Uterus (tissue), 4 donors: ENCODE results near the gene TRIM66. TPM values are rescaled to one million over a fixed set of nuclear protein-coding genes. Genes with fewer than 3 reads are reported as not detected.
A peak's percentile ranks its signal among the peaks of the same experiment; 100 is the strongest.

Experiments used
- DNase-seq, 2 donors: peaks; one replicate each; pipeline ENCODE4 v3.0.0-alpha.2; 2019 to 2020
- H3K27ac ChIP-seq, 2 donors: fragments of 200-600 bp; sonication (generic); 1 replicate in 1 of 2; 2 replicates in 1 of 2; pipeline ENCODE4 v1.5.1; 2016 to 2018
- H3K27me3 ChIP-seq, 2 donors: fragments of 200-600 bp; sonication (generic); one replicate each; pipeline ENCODE4 v1.5.1; 2018 to 2019; ENCODE audit warnings: control low read depth in 1 of 2
- H3K36me3 ChIP-seq, 2 donors: fragments of 200-600 bp; sonication (generic); one replicate each; pipeline ENCODE4 v1.5.1; 2019; ENCODE audit warnings: control low read depth in 1 of 2
- H3K4me1 ChIP-seq, 2 donors: fragments of 200-600 bp; sonication (generic); one replicate each; pipeline ENCODE4 v1.5.1; 2018 to 2019; ENCODE audit warnings: control low read depth in 1 of 2
- H3K4me3 ChIP-seq, 2 donors: fragments of 200-600 bp; sonication (generic); 1 replicate in 1 of 2; 2 replicates in 1 of 2; pipeline ENCODE4 v1.5.1; 2018 to 2019; ENCODE audit warnings: mild to moderate bottlenecking in 1 of 2
- H3K9me3 ChIP-seq, 2 donors: fragments of 200-600 bp; sonication (generic); one replicate each; pipeline ENCODE4 v1.5.1; 2019; ENCODE audit warnings: control low read depth in 1 of 2
- POLR2A ChIP-seq, 2 donors: fragments of 450-650 bp; IDR thresholded peaks; one replicate each; pipeline ENCODE4 v1.6.1; 2016; ENCODE audit warnings: antibody characterized with exemption in 2 of 2, mild to moderate bottlenecking in 1 of 2, moderate library complexity in 1 of 2
- intact Hi-C: fragments of 100-400 bp; cut with DNase I; formaldehyde crosslinking; loops from one replicate; pipeline ENCODE4 v1.15.1; 2023; ENCODE audit warnings: low total_unique reads
- small RNA-seq: library from RNA; depleted of rRNA; stranded (forward); fragments of <200 nt; gene quantifications from one replicate; pipeline ENCODE3, GENCODE V24; 2016
- total RNA-seq, 4 donors: library from RNA; depleted of rRNA in 3 of 4; stranded (reverse); fragments of >200 nt in 3 of 4; gene quantifications; one replicate each; pipeline versions ENCODE4 v1.1.0 to v1.2.4, GENCODE V29; 2014 to 2023
- TF ChIP-seq, protein P1 (sequence below), 4 experiments: fragments of 200-600 bp in 2 of 4; fragments of 450-650 bp in 2 of 4; sonication (generic) in 2 of 4; IDR thresholded peaks; one replicate each; pipeline ENCODE4 v1.5.1; 2016 to 2019; ENCODE audit warnings: antibody characterized with exemption in 4 of 4, mild to moderate bottlenecking in 2 of 4, moderate library complexity in 1 of 4
- donor health status: DM: yes; HTN: yes; CAD: no.

TRIM66 gene
- total RNA-seq, 4 donors from 2014 or later, result 7.4 to 18.2 (median 10.5) TPM

DNA sequence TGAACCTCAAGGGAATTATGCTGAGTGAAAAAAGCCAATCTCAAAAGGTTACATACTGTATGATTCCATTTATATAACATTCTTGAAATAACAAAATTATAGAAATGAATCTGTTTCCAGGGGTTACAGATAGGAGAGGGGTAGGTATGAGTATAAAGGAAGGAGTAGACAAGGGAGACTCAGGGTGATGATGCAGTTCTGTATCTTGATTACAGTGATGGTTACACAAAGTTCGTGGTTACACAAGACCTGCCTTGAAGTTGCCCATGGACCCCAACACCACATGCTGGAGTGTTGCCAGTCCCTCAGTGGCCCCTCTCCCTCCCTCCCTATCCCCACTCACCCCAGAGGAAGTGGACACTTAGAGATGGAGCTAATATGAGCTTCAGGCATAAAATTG, 108.7 kb downstream of the TRIM66 start:
- no peaks in the 10 kb centered on the region for H3K36me3 ChIP-seq
- intact Hi-C loops, result no loop called here
- DNase-seq, result no peak
- no peak overlapping the region for H3K27ac ChIP-seq
- no peaks in the 10 kb centered on the region for H3K4me1 ChIP-seq
- TF ChIP-seq POLR2A (IDR thresholded peaks at IDR 0.05), result no peak
- TF ChIP-seq, protein P1, sequence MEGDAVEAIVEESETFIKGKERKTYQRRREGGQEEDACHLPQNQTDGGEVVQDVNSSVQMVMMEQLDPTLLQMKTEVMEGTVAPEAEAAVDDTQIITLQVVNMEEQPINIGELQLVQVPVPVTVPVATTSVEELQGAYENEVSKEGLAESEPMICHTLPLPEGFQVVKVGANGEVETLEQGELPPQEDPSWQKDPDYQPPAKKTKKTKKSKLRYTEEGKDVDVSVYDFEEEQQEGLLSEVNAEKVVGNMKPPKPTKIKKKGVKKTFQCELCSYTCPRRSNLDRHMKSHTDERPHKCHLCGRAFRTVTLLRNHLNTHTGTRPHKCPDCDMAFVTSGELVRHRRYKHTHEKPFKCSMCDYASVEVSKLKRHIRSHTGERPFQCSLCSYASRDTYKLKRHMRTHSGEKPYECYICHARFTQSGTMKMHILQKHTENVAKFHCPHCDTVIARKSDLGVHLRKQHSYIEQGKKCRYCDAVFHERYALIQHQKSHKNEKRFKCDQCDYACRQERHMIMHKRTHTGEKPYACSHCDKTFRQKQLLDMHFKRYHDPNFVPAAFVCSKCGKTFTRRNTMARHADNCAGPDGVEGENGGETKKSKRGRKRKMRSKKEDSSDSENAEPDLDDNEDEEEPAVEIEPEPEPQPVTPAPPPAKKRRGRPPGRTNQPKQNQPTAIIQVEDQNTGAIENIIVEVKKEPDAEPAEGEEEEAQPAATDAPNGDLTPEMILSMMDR (IDR thresholded peaks at IDR 0.05), result no peak
- H3K4me3 ChIP-seq, result no peak overlapping the region
- H3K27me3 ChIP-seq, result no peaks in the 10 kb centered on the region
- H3K9me3 ChIP-seq, result no peaks in the 10 kb centered on the region

DNA sequence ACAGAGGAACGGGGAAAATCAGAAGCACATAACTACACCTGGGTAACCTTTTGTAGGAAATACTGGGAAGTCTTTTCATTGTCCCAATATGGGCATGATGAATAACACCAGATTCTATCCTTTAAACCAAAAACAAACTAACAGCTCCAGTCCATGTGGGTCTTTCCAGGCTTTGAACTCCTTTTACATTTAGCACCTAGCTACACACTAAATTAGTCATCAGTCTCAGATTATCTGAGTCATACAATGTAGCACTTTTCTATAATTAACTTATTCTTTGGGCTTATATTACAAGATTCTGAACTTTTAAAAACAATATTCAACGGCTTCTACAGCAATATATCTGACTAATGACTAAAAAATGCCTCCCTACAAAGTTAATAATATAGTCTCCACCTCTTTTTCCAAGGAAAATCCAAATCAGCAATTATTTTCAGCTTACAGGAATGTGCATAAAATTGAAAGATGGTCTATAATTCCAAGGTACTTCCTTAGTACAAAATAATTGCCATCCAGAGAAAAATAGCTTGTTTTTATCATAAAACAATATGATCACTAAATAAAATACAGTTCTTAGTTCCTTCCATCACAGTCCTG, 114.8 kb downstream of the TRIM66 start:
- Histone ChIP-seq H3K27me3 (no peaks in the 10 kb centered on the region), H3K9me3 (no peaks in the 10 kb centered on the region), H3K36me3 (no peaks in the 10 kb centered on the region), H3K4me3 (no peak overlapping the region), H3K4me1 (no peaks in the 10 kb centered on the region), H3K27ac (no peak overlapping the region)
- DNase-seq, result no peak
- TF ChIP-seq, protein P1 (IDR thresholded peaks at IDR 0.05), result no peak
- TF ChIP-seq POLR2A (IDR thresholded peaks at IDR 0.05), result no peak
- intact Hi-C loops, result no loop called here

DNA sequence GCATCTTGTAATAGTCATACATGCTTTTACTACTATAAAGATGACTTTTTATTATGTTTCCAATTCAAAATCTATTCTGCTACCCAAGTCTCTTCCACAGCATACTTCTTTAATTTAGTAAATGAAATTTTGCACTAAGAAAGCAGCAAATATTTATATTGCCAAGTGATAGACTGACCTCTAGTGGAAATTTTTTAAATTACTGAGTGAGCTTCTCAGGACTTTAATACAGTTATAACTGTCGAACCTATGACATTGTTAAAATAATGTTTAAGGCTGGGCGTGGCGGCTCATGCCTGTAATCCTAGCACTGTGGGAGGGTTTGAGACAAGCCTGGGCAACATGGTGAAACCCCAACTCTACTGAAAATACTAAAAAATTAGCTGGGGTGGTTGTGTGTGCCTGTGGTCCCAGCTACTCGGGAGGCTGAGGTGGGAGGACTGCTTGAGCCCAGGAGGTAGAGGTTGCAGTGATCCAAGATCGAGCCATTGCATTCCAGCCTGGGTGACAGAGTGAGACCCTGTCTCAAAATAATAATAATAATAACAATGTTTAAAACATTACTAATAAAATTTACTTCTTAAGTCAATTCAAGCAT, 115.8 kb downstream of the TRIM66 start:
- Histone ChIP-seq H3K9me3 (no peaks in the 10 kb centered on the region), H3K4me1 (no peaks in the 10 kb centered on the region), H3K4me3 (no peak overlapping the region), H3K27me3 (no peaks in the 10 kb centered on the region), H3K27ac (no peak overlapping the region), H3K36me3 (no peaks in the 10 kb centered on the region)
- no peak for DNase-seq
- intact Hi-C loops, result no loop called here
- no peak for TF ChIP-seq POLR2A (IDR thresholded peaks at IDR 0.05)
- TF ChIP-seq, protein P1 (IDR thresholded peaks at IDR 0.05), result peak; percentile 50 to 62 (median 58)

DNA sequence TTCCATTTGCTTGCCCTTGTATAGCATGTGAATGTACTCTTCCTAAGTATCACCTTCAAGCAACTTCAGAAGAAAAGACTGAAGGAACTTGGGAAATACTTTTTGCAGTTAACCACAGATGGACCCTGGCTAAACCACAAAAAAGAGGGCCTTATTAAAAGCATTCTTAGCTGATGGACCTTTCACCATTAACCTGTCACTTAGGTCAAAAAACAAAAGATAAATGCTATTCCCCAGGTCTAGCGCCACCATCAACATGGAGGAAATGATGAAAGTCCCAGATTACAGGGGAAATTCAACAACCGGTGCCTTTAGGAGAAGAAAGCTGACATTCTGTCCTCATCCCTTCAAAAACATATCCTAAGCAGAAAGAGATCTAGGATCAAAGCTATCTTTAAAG, 117.9 kb downstream of the TRIM66 start:
- H3K27me3 ChIP-seq, result no peaks in the 10 kb centered on the region
- H3K27ac ChIP-seq, result no peak overlapping the region
- intact Hi-C loops, result loop anchor here (5.0 kb wide), 1 partner anchor 337 kb away; no protein-coding TSS in a partner anchor
- H3K4me1 ChIP-seq, result no peaks in the 10 kb centered on the region
- H3K36me3 ChIP-seq, result no peaks in the 10 kb centered on the region
- DNase-seq, result no peak
- H3K4me3 ChIP-seq, result no peak overlapping the region
- TF ChIP-seq, protein P1 (IDR thresholded peaks at IDR 0.05), result no peak
- no peak for TF ChIP-seq POLR2A (IDR thresholded peaks at IDR 0.05)
- no peaks in the 10 kb centered on the region for H3K9me3 ChIP-seq

Small RNA genes within 50 kb of the gene (small RNA-seq; reads per million reads assigned to genes)
- gene SNORA3A (not detected), gene SNORA3B (1.0 reads per million, percentile 50 among the genes with 10 or more reads in this experiment)

Other genes starting within 250 kb of the TRIM66 start
- gene STK33, start 88.4 kb downstream of the TRIM66 start, total RNA-seq, result 10 to 100 TPM; 12.4 to 30.7 (median 30.2) TPM
- 1,000 to 10,000 TPM in 2 of 4 donors, 100 to 1,000 TPM in 2; 505 to 3,151 (median 1,895) TPM for gene RPL27A, start 127 bp upstream of the TRIM66 start, total RNA-seq
- gene AKIP1, start 228.5 kb upstream of the TRIM66 start, total RNA-seq, result 10 to 100 TPM in 2 of 4 donors, 1 to 10 TPM in 2; 2.6 to 32.7 (median 14.6) TPM